Keratinocyte (primary cell): ENCODE data around the gene BCL2L11. TPM values are rescaled to one million over a fixed set of nuclear protein-coding genes. Genes with fewer than 3 reads are reported as not detected.

Source experiments
- DNase-seq: peaks from one replicate; pipeline ENCODE4 v3.0.0-alpha.2; 2011; ENCODE audit warnings: low read depth, missing footprints, low spot score
- FAIRE-seq: peaks from 2 replicates; lab custom pipeline; 2011; peaks lifted over from hg19 to GRCh38; lab: Jason Lieb, UNC
- H2AFZ ChIP-seq: 2 replicates; pipeline ENCODE4 v1.6.0; 2012; ENCODE audit warnings: low read length, control low read depth, inconsistent platforms; ENCODE audit not compliant: control insufficient read depth
- H3K27ac ChIP-seq: 2 replicates; pipeline ENCODE4 v1.5.1; 2011; ENCODE audit warnings: low read length; ENCODE audit not compliant: control insufficient read depth, insufficient read depth
- H3K27me3 ChIP-seq: 3 replicates; pipeline ENCODE4 v1.6.0; 2011; ENCODE audit warnings: low read length; ENCODE audit not compliant: control insufficient read depth, insufficient read depth; ENCODE audit errors: extremely low read depth
- H3K36me3 ChIP-seq, 2 experiments: 2 replicates in 1 of 2; 3 replicates in 1 of 2; pipeline ENCODE4 v1.5.1; 2011; ENCODE audit warnings: low read length in 2 of 2, mild to moderate bottlenecking in 1 of 2; ENCODE audit not compliant: control insufficient read depth in 2 of 2, insufficient read depth in 2 of 2; ENCODE audit errors: extremely low read depth in 1 of 2
- H3K4me1 ChIP-seq: 3 replicates; pipeline ENCODE4 v1.5.1; 2011; ENCODE audit warnings: low read length; ENCODE audit not compliant: control insufficient read depth, insufficient read depth; ENCODE audit errors: extremely low read depth
- H3K4me2 ChIP-seq: 3 replicates; pipeline ENCODE4 v1.6.0; 2011; ENCODE audit warnings: low read depth, low read length; ENCODE audit not compliant: control insufficient read depth, insufficient read depth; ENCODE audit errors: extremely low read depth
- H3K4me3 ChIP-seq, 3 experiments: fragments of 200-600 bp in 1 of 3; sonication (generic) in 1 of 3; 2 replicates in 2 of 3; 3 replicates in 1 of 3; pipeline ENCODE4 v1.5.1; 2011 to 2016; ENCODE audit warnings: low read length in 3 of 3, mild to moderate bottlenecking in 3 of 3, control low read depth in 2 of 3, inconsistent platforms in 1 of 3, low read depth in 1 of 3, mixed read lengths in 1 of 3, mixed run types in 1 of 3, moderate library complexity in 1 of 3; ENCODE audit not compliant: control insufficient read depth in 2 of 3, insufficient read depth in 2 of 3; ENCODE audit errors: extremely low read depth in 1 of 3
- H3K79me2 ChIP-seq: 2 replicates; pipeline ENCODE4 v1.6.0; 2012; ENCODE audit warnings: low read length; ENCODE audit not compliant: control insufficient read depth, insufficient read depth
- H3K9ac ChIP-seq: 3 replicates; pipeline ENCODE4 v1.6.0; 2011; ENCODE audit warnings: low read length; ENCODE audit not compliant: control insufficient read depth, insufficient read depth; ENCODE audit errors: extremely low read depth
- H3K9me1 ChIP-seq: 3 replicates; pipeline ENCODE4 v1.6.0; 2011; ENCODE audit warnings: low read length; ENCODE audit not compliant: control insufficient read depth, insufficient read depth; ENCODE audit errors: extremely low read depth
- H3K9me3 ChIP-seq: 2 replicates; pipeline ENCODE4 v1.5.1; 2012; ENCODE audit warnings: low read depth, low read length; ENCODE audit not compliant: control insufficient read depth
- H4K20me1 ChIP-seq: 3 replicates; pipeline ENCODE4 v1.6.0; 2011; ENCODE audit warnings: low read length; ENCODE audit not compliant: control insufficient read depth, insufficient read depth; ENCODE audit errors: extremely low read depth
- EZH2 ChIP-seq: IDR thresholded peaks from one replicate; pipeline ENCODE4 v1.6.1; 2012; ENCODE audit warnings: inconsistent platforms, mild to moderate bottlenecking, low read length, moderate library complexity
- dilution Hi-C: fragments of 300-500 bp; cut with MboI; formaldehyde crosslinking; loops from one replicate; pipeline ENCODE4 v1.7.0; 2020; ENCODE audit warnings: low sequenced_read_pairs; ENCODE audit not compliant: extremely low pct_ligation_motif_present
- polyA plus RNA-seq, 5 experiments: library from polyadenylated mRNA; depleted of rRNA in 3 of 5; stranded (reverse) in 3 of 5; stranded (forward) in 1 of 5; unstranded in 1 of 5; fragments of >200 nt; gene quantifications; 1 replicate in 1 of 5; 2 replicates in 3 of 5; 3 replicates in 1 of 5; pipeline versions ENCODE4 v1.2.1 to v1.2.3, GENCODE V29; 2011 to 2012; ENCODE audit warnings: missing spikeins in 2 of 5, low read depth in 1 of 5, low replicate concordance in 1 of 5
- TF ChIP-seq, protein P1 (sequence below), 3 experiments: IDR thresholded peaks in 1 of 3; conservative IDR thresholded peaks in 1 of 3; optimal IDR thresholded peaks in 1 of 3; 2 replicates in 2 of 3; 3 replicates in 1 of 3; pipeline versions ENCODE3 to v1.5.1; 2011; ENCODE audit warnings: low read length in 3 of 3, mild to moderate bottlenecking in 3 of 3, moderate library complexity in 2 of 3, control low read depth in 1 of 3, inconsistent platforms in 1 of 3; ENCODE audit not compliant: insufficient read depth in 2 of 3; ENCODE audit errors: extremely low read depth in 1 of 3

Gene BCL2L11
- polyA plus RNA-seq, 1 donor (not counting 4 experiments of a cell fraction or from before 2014, with no cell fraction given) = 1.9 TPM

DNA sequence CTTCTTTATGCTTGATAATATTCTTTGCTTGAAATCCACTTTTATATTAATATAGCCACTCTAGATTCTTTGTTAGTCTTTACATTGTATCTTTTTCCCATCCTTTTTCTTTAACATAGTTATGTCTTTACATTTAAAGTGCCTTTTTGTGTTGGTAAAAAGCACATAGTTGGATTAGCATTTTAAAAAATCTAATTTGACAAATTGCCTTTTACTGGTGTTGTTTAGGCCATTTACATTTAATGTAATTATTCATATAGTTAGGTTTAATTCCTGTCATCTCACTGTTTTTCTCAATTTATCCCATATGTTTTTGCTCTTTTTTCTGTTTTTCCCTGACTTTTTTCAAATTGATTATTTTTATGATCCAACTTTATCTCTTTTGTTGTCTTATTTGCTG, 93.2 kb downstream of the BCL2L11 start:
- DNase-seq = no peak
- H3K27ac ChIP-seq = no peak overlapping the region
- no peaks in the 10 kb centered on the region for H3K4me1 ChIP-seq
- no peaks in the 10 kb centered on the region for H3K27me3 ChIP-seq
- H3K9me3 ChIP-seq = no peaks in the 10 kb centered on the region
- no peak overlapping the region for H3K9ac ChIP-seq
- dilution Hi-C loops = no loop called here
- H4K20me1 ChIP-seq = no peaks in the 10 kb centered on the region
- no peaks in the 10 kb centered on the region for H3K79me2 ChIP-seq
- H3K4me3 ChIP-seq = no peak overlapping the region
- H3K9me1 ChIP-seq = no peaks in the 10 kb centered on the region
- no peaks in the 10 kb centered on the region for H3K36me3 ChIP-seq
- no peak overlapping the region for H2AFZ ChIP-seq
- TF ChIP-seq, protein P1, sequence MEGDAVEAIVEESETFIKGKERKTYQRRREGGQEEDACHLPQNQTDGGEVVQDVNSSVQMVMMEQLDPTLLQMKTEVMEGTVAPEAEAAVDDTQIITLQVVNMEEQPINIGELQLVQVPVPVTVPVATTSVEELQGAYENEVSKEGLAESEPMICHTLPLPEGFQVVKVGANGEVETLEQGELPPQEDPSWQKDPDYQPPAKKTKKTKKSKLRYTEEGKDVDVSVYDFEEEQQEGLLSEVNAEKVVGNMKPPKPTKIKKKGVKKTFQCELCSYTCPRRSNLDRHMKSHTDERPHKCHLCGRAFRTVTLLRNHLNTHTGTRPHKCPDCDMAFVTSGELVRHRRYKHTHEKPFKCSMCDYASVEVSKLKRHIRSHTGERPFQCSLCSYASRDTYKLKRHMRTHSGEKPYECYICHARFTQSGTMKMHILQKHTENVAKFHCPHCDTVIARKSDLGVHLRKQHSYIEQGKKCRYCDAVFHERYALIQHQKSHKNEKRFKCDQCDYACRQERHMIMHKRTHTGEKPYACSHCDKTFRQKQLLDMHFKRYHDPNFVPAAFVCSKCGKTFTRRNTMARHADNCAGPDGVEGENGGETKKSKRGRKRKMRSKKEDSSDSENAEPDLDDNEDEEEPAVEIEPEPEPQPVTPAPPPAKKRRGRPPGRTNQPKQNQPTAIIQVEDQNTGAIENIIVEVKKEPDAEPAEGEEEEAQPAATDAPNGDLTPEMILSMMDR (optimal IDR thresholded peaks at IDR 0.05 in 1 of 3, IDR thresholded peaks at IDR 0.05 in 1 of 3, conservative IDR thresholded peaks at IDR 0.05 in 1 of 3; ENCODE audit: extremely low read depth in 1 of 3, insufficient read depth in 2 of 3, low read length in 3 of 3) = no peak
- no peak for TF ChIP-seq EZH2
- no peak overlapping the region for H3K4me2 ChIP-seq
- no peak for FAIRE-seq

DNA sequence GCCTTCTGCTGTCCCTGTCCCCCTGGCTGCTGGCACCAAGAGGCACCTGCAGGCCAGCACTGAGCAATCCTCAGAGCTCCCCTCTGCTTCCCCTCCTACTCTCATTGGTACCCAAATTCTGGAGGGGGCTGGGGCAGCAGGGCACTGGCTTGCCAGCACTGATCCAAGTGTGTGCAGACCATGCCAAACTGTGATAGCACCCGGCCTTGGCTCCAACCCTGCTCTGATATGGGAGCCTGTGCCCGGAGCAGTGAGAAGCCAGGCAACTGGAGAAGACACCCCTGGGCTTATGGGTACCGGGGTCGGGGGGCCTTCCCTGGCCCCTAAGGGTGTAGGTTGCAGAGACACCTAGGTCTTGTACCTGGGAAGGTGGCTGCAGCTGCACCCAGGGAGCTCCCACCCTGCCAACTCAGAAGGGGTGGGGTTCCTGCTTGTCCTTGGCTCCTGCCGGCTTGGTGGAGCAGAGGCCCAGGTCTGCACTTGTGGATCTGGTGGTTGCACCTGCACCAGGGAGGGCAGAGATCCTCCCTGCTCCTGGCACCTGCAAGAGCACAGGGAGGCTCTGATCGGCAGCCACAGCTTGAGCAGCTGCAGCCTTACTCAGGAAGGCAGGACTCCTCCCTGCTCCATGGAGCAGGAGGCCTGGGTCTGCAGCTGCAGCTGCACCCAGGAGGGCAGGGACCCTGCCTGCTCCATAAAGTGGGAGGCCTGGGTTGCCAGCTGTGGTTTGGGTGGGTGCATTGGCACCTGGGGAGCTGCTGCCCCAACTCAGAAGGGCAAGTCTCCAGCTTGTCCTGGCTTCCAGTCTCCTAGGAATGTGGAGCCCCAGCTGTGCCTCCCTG, 96.3 kb downstream of the BCL2L11 start:
- Histone ChIP-seq H3K4me3 (no peak overlapping the region), H3K9ac (no peak overlapping the region), H3K36me3 (no peaks in the 10 kb centered on the region), H3K79me2 (no peaks in the 10 kb centered on the region), H3K9me1 (no peaks in the 10 kb centered on the region), H3K4me2 (no peak overlapping the region), H3K27me3 (no peaks in the 10 kb centered on the region), H3K27ac (no peak overlapping the region), H4K20me1 (no peaks in the 10 kb centered on the region), H3K4me1 (no peaks in the 10 kb centered on the region), H2AFZ (no peak overlapping the region), H3K9me3 (no peaks in the 10 kb centered on the region)
- TF ChIP-seq, protein P1 (optimal IDR thresholded peaks at IDR 0.05 in 1 of 3, IDR thresholded peaks at IDR 0.05 in 1 of 3, conservative IDR thresholded peaks at IDR 0.05 in 1 of 3; ENCODE audit: extremely low read depth in 1 of 3, insufficient read depth in 2 of 3, low read length in 3 of 3) = no peak
- no peak for TF ChIP-seq EZH2
- no peak for FAIRE-seq
- DNase-seq = no peak
- dilution Hi-C loops = no loop called here
